Neuron (in vitro differentiated cells): ENCODE results near the gene SVOPL.
"Not testable (repeated sequence)": the region's sequence is repeated elsewhere in the genome, so short reads cannot be mapped to it uniquely, and the experiment has no call there.

ENCODE experiments used
- H2AFZ ChIP-seq: one replicate; pipeline ENCODE4 v1.6.1; 2013; ENCODE audit warnings: low read depth, mild to moderate bottlenecking, inconsistent platforms, low read length, moderate library complexity
- H3K27me3 ChIP-seq: one replicate; pipeline ENCODE4 v1.6.1; 2013; ENCODE audit warnings: low read length; ENCODE audit not compliant: insufficient read depth
- H3K36me3 ChIP-seq: one replicate; pipeline ENCODE4 v1.6.1; 2013; ENCODE audit warnings: low read length; ENCODE audit not compliant: insufficient read depth
- H3K4me1 ChIP-seq: one replicate; pipeline ENCODE4 v1.6.1; 2013; ENCODE audit warnings: low read length; ENCODE audit not compliant: insufficient read depth
- H3K4me3 ChIP-seq: 2 replicates; pipeline ENCODE4 v1.5.1; 2013; ENCODE audit warnings: mild to moderate bottlenecking, low read length, moderate library complexity
- H3K9me3 ChIP-seq: one replicate; pipeline ENCODE4 v1.6.1; 2013; ENCODE audit warnings: low read length

SVOPL gene

DNA sequence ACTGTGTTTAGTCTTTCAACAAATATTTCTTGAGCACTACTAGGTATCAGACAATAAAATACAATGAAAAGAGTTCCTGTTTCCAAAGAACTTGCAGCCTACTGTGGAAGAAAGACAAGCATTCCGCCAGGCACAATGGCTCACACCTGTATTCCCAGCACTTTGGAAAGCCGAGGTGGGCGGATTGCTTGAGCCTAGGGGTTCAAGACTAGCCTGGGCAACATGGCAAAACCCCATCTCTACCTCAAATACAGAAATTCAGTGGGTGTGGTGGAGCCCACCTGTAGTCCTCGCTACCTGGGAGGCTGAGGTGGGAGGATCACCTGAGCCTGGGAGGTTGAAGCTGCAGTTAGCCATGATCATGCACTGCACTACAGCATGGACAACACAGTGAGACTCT, 6.1 kb downstream of the SVOPL start:
- Histone ChIP-seq H3K9me3 (no peaks in the 10 kb centered on the region), H2AFZ (no peak overlapping the region), H3K4me3 (no peak overlapping the region), H3K36me3 (no peaks in the 10 kb centered on the region), H3K27me3 (no peaks in the 10 kb centered on the region), H3K4me1 (no peaks in the 10 kb centered on the region)

DNA sequence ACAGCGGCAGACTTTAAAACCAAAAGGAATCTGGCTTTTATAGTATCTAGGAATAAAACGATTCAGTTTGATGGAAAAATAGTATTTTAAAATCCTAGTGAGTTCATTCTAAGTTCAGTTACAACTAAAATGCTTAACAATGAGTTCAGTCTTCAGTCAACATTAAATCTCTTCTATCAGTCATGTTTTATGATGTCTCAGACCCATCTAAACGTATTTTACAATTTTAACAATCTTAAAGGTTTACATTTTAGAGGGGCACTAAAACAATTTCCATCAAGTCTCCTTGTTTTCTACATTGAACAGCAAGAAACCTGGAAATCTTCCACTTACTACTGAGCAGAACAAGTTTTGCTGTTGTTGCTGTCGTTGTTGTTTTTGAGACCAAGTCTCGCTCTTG, 10.0 kb downstream of the SVOPL start:
- no peak overlapping the region for H2AFZ ChIP-seq
- no peaks in the 10 kb centered on the region for H3K9me3 ChIP-seq
- H3K4me1 ChIP-seq = no peaks in the 10 kb centered on the region
- H3K36me3 ChIP-seq = no peaks in the 10 kb centered on the region
- no peak overlapping the region for H3K4me3 ChIP-seq
- H3K27me3 ChIP-seq = no peaks in the 10 kb centered on the region

- Histone ChIP-seq H3K4me1 (no peaks in the 10 kb centered on the region), H3K36me3 (no peaks in the 10 kb centered on the region), H2AFZ (no peak overlapping the region), H3K9me3 (no peaks in the 10 kb centered on the region), H3K27me3 (no peaks in the 10 kb centered on the region), H3K4me3 (no peak overlapping the region)
Observed at GRCh38 chr7:138690495-138690894, 10.7 kb downstream of the SVOPL start.

- H3K9me3 ChIP-seq, H3K27me3 ChIP-seq, H3K36me3 ChIP-seq, H3K4me3 ChIP-seq, H3K4me1 ChIP-seq, H2AFZ ChIP-seq: not testable (repeated sequence)
Observed at GRCh38 chr7:138688037-138688436, 13.1 kb downstream of the SVOPL start.

DNA sequence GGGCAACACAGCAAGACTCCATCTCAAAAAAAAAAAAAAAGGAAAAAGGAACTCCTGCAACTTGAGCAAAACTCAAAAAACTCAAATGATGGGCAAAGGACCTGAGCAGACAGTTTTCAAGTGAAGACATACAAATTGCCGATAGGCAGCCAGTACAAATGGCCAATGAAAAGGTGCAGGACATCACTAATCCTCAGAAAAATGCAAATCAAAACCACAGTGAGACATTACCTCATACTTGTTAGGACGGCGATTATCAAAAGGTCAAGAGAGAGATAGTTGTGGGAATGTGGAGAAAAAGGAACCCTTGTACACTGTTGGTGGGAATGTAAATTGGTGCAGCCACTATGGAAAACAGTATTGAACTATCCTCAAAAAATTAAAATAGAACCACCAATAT, 16.8 kb downstream of the SVOPL start:
- Histone ChIP-seq H3K27me3 (no peaks in the 10 kb centered on the region), H3K9me3 (no peaks in the 10 kb centered on the region), H3K36me3 (no peaks in the 10 kb centered on the region), H2AFZ (no peak overlapping the region), H3K4me1 (no peaks in the 10 kb centered on the region), H3K4me3 (no peak overlapping the region)

DNA sequence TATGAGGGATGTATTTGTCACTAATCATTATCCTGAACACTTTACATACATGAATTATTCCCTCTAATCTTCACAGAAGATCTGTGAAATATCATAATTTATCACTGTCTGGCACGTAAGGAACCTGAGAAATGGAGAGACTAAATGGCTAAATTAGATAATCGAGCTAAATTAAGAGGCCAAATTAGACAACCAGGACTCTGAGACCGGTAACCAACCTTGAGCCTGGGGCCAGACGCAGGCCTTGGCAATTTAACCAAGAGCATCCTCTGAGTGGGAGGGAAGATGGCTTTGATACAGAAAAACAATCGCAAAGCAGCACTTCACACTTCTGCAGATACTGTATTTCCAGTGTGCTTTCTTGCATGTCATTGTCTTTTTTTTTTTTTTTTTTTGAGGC, 21.4 kb downstream of the SVOPL start:
- no peaks in the 10 kb centered on the region for H3K9me3 ChIP-seq
- H3K27me3 ChIP-seq = no peaks in the 10 kb centered on the region
- no peak overlapping the region for H3K4me3 ChIP-seq
- no peak overlapping the region for H2AFZ ChIP-seq
- H3K36me3 ChIP-seq = no peaks in the 10 kb centered on the region
- no peaks in the 10 kb centered on the region for H3K4me1 ChIP-seq

DNA sequence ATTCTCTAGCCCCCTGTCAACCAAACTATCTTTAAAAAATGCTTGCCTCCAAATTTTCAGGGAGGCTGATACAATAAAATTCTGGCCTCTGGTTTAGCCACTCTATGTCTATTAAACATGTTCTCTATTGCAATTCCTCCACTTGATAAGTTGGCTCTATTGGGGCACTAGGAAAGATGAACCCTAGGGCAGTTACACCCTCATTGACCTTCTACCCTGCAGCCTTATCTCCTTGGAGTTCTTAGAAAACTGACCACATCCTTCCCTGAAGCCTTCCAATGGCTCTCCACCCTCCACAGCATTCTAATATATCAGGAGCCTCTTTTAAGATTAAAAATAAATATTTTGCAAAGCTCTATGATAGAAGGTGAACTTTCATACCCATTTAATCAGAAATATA, 30.6 kb downstream of the SVOPL start:
- Histone ChIP-seq H3K9me3 (no peaks in the 10 kb centered on the region), H3K4me1 (no peaks in the 10 kb centered on the region), H2AFZ (no peak overlapping the region), H3K4me3 (no peak overlapping the region), H3K36me3 (no peaks in the 10 kb centered on the region), H3K27me3 (no peaks in the 10 kb centered on the region)

GRCh38 chr7:138669364-138669763, 31.8 kb downstream of the SVOPL start:
- Histone ChIP-seq H3K27me3 (no peaks in the 10 kb centered on the region), H3K9me3 (no peaks in the 10 kb centered on the region), H3K4me3 (no peak overlapping the region), H3K36me3 (no peaks in the 10 kb centered on the region), H2AFZ (no peak overlapping the region), H3K4me1 (no peaks in the 10 kb centered on the region)

DNA sequence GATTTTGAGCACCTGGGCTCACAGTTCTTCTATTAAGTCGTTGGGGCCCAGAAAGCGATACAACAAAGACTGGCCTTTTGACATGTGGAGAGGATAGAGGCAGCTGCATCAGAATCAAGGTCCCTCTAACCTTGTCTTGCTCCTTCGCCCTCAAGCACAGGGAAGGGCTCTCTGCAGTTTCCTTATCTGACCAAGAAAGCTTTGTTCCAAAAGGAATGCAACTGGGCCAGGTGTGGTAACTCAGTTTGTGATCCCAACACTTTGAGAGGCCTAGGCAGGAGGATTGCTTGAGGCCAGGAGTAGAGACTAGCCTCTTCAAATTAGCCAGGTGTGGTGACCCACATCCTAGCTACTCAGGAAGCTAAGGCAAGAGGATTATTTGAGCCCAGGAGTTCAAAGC, 32.2 kb downstream of the SVOPL start:
- H2AFZ ChIP-seq = no peak overlapping the region
- H3K36me3 ChIP-seq = no peaks in the 10 kb centered on the region
- H3K4me3 ChIP-seq = no peak overlapping the region
- no peaks in the 10 kb centered on the region for H3K9me3 ChIP-seq
- no peaks in the 10 kb centered on the region for H3K27me3 ChIP-seq
- no peaks in the 10 kb centered on the region for H3K4me1 ChIP-seq

GRCh38 chr7:138668229-138668596, 32.9 kb downstream of the SVOPL start:
- Histone ChIP-seq H2AFZ (no peak overlapping the region), H3K27me3 (no peaks in the 10 kb centered on the region), H3K4me3 (no peak overlapping the region), H3K4me1 (peaks cover 7% of the 10 kb centered on the region), H3K36me3 (no peaks in the 10 kb centered on the region), H3K9me3 (no peaks in the 10 kb centered on the region)

DNA sequence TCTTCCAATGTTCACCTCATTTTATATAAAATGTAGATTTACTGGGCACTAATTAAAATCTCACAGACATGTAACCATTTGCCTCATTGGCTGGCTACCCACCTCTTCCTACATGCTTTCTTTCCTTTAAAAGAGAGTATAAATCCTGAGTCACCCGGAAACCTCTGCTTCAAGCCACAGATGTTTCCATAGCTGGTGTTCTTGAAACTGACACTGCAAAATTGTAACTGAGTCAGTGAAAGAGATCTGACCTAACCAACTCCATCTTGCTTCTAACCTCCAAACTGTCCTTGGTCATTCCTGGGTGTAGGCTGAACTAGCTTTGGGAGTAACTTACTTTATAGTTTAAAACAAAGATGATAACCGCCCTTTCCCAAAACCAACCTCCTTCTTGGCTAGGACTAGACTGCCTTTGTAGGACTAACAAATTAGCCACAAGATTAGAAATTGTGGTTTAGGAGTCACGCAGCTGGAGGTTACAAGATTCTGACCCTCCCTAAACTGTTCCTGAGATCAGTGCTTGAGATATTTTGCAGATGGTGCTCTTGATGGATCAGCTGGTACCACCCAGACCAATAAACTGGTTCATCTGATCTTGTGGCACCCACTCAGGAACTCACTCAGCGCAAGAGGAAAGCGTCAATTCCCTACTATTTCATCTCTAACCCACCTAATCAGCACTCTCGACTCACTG, 33.5 kb downstream of the SVOPL start:
- Histone ChIP-seq H3K9me3 (no peaks in the 10 kb centered on the region), H2AFZ (no peak overlapping the region), H3K4me1 (peaks cover 12% of the 10 kb centered on the region), H3K27me3 (no peaks in the 10 kb centered on the region), H3K4me3 (no peak overlapping the region), H3K36me3 (no peaks in the 10 kb centered on the region)

GRCh38 chr7:138666385-138666784, 34.8 kb downstream of the SVOPL start:
- no peak overlapping the region for H2AFZ ChIP-seq
- no peaks in the 10 kb centered on the region for H3K36me3 ChIP-seq
- no peaks in the 10 kb centered on the region for H3K27me3 ChIP-seq
- no peaks in the 10 kb centered on the region for H3K9me3 ChIP-seq
- H3K4me3 ChIP-seq = no peak overlapping the region
- peaks cover 12% of the 10 kb centered on the region for H3K4me1 ChIP-seq

DNA sequence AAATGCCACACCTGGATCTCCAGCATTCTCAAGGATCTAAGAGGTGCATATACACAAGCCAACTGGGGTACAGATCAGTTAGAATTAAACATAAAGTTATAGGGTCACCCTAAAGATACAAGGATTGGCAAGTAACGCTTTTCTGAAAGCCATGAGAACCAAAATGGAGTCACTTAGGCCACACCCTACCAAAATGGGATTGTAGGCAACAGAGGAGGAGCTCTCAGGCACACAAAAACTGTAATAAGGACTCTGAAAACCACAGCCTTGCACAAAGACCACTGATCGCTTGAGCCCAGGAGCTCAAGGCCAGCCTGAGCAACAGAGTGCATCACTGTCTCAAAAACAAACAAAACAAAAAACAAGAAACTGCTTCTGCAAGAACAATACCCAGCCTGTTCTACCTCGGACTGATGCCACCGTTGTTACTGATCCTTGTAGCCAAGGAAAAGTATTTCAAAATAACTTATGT, 35.5 kb downstream of the SVOPL start:
- Histone ChIP-seq H2AFZ (no peak overlapping the region), H3K4me1 (peaks cover 12% of the 10 kb centered on the region), H3K9me3 (no peaks in the 10 kb centered on the region), H3K27me3 (no peaks in the 10 kb centered on the region), H3K36me3 (no peaks in the 10 kb centered on the region), H3K4me3 (no peak overlapping the region)

DNA sequence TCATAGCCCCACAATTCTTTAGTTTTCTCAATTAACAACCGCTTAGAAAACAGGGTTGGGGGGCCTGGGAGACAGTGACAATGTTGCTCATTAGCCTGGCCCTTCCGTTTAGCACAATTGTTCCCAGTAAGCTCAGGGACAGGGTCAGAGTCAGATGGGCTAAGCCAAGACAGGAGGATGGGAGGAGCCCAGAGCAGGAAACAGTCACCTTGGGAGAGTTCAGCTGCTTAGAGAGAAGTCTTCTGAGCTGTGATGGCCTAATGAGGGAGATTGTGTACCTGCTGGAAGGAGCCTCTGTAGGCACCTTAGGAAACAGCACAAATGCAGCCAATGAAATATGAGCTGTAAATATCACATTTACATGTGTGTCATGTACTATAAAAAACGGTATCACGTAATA, 35.9 kb downstream of the SVOPL start:
- Histone ChIP-seq H3K27me3 (no peaks in the 10 kb centered on the region), H3K4me1 (peaks cover 12% of the 10 kb centered on the region), H3K36me3 (no peaks in the 10 kb centered on the region), H2AFZ (no peak overlapping the region), H3K9me3 (no peaks in the 10 kb centered on the region), H3K4me3 (no peak overlapping the region)
